ENCODE data around the gene WIPF2.

DNA sequence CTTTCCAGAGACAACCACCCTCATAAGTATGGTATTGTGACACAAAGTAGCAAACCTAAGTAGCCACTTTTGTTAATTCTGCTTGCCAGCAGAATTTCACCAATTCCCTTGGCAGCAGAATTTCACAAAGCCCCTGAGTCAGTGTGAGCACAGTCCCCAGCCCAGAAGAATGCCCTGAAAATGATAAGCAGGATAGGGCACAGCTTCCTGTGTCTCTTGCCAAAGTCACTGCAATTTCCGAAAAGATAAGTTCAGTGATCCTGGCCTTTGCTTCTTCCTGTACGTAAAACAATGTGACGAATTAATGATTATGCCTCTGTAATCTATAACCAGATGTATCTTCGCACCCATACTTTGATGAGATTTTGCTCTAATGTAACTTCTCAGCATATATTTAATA, 16.0 kb upstream of the WIPF2 start:
- TF ChIP-seq POLR2A (IDR thresholded peaks at IDR 0.05; ENCODE audit: borderline replicate concordance, extremely low read depth, insufficient read depth, insufficient read length) (no peak), CEBPB (IDR thresholded peaks at IDR 0.05; ENCODE audit: low read depth) (no peak), REST (IDR thresholded peaks at IDR 0.05; ENCODE audit: low read depth) (no peak), JUND (IDR thresholded peaks at IDR 0.05) (no peak), ZNF274 (IDR thresholded peaks at IDR 0.05; ENCODE audit: low read depth, low read length) (no peak), EZH2phosphoT487 (IDR thresholded peaks at IDR 0.05; ENCODE audit: borderline replicate concordance) (no peak), FOSL1 (IDR thresholded peaks at IDR 0.05; ENCODE audit: low read depth) (no peak), EZH2 (IDR thresholded peaks at IDR 0.05) (no peak), POLR2AphosphoS5 (IDR thresholded peaks at IDR 0.05; ENCODE audit: low read depth, low read length) (no peak)
- TF ChIP-seq, protein P1, sequence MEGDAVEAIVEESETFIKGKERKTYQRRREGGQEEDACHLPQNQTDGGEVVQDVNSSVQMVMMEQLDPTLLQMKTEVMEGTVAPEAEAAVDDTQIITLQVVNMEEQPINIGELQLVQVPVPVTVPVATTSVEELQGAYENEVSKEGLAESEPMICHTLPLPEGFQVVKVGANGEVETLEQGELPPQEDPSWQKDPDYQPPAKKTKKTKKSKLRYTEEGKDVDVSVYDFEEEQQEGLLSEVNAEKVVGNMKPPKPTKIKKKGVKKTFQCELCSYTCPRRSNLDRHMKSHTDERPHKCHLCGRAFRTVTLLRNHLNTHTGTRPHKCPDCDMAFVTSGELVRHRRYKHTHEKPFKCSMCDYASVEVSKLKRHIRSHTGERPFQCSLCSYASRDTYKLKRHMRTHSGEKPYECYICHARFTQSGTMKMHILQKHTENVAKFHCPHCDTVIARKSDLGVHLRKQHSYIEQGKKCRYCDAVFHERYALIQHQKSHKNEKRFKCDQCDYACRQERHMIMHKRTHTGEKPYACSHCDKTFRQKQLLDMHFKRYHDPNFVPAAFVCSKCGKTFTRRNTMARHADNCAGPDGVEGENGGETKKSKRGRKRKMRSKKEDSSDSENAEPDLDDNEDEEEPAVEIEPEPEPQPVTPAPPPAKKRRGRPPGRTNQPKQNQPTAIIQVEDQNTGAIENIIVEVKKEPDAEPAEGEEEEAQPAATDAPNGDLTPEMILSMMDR (IDR thresholded peaks at IDR 0.05 in 2 of 3, conservative IDR thresholded peaks at IDR 0.05 in 1 of 3; ENCODE audit: borderline replicate concordance in 1 of 3, insufficient read depth in 1 of 3, low read depth in 2 of 3, low read length in 2 of 3): no peak
- TF ChIP-seq, protein P2, sequence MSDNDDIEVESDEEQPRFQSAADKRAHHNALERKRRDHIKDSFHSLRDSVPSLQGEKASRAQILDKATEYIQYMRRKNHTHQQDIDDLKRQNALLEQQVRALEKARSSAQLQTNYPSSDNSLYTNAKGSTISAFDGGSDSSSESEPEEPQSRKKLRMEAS (IDR thresholded peaks at IDR 0.05): no peak
- TF ChIP-seq, protein P3, sequence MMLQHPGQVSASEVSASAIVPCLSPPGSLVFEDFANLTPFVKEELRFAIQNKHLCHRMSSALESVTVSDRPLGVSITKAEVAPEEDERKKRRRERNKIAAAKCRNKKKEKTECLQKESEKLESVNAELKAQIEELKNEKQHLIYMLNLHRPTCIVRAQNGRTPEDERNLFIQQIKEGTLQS (IDR thresholded peaks at IDR 0.05): no peak

All from HCT116 (cell line).